Fibroblast of lung (primary cell): ENCODE measurements around the gene PSAT1.

Experiments
- EZH2 ChIP-seq: IDR thresholded peaks from 2 replicates; pipeline ENCODE4 v1.5.1; 2012; ENCODE audit warnings: low read length, control low read depth, mild to moderate bottlenecking; ENCODE audit errors: missing control alignments
- TF ChIP-seq, protein P1 (sequence below), 2 donors: IDR thresholded peaks in 1 of 2; conservative IDR thresholded peaks in 1 of 2; 1 replicate in 1 of 2; 2 replicates in 1 of 2; pipeline ENCODE4 v1.5.1; 2011 to 2012; ENCODE audit warnings: low read length in 2 of 2, control low read depth in 1 of 2, inconsistent platforms in 1 of 2, low read depth in 1 of 2, mild to moderate bottlenecking in 1 of 2

- TF ChIP-seq, protein P1, sequence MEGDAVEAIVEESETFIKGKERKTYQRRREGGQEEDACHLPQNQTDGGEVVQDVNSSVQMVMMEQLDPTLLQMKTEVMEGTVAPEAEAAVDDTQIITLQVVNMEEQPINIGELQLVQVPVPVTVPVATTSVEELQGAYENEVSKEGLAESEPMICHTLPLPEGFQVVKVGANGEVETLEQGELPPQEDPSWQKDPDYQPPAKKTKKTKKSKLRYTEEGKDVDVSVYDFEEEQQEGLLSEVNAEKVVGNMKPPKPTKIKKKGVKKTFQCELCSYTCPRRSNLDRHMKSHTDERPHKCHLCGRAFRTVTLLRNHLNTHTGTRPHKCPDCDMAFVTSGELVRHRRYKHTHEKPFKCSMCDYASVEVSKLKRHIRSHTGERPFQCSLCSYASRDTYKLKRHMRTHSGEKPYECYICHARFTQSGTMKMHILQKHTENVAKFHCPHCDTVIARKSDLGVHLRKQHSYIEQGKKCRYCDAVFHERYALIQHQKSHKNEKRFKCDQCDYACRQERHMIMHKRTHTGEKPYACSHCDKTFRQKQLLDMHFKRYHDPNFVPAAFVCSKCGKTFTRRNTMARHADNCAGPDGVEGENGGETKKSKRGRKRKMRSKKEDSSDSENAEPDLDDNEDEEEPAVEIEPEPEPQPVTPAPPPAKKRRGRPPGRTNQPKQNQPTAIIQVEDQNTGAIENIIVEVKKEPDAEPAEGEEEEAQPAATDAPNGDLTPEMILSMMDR (conservative IDR thresholded peaks at IDR 0.05 in 1 of 2, IDR thresholded peaks at IDR 0.05 in 1 of 2; ENCODE audit: low read depth in 1 of 2, low read length in 2 of 2) = no peak
- no peak for TF ChIP-seq EZH2
These were observed 19.4 kb downstream of the PSAT1 start for GRCh38 chr9:78316166-78316892.
